Posterior vena cava (tissue), 2 donors: ENCODE data around the gene NOX5. TPM values are rescaled to one million over a fixed set of nuclear protein-coding genes. Genes with fewer than 3 reads are reported as not detected.

Source experiments
- DNase-seq: peaks from one replicate; pipeline ENCODE4 v3.0.0-alpha.2; 2020; ENCODE audit warnings: low spot score
- intact Hi-C, 2 donors: fragments of 100-400 bp; cut with DNase I; formaldehyde crosslinking; loops; one replicate each; pipeline versions ENCODE4 v1.14.1 to v1.14.2; 2022 to 2023
- total RNA-seq, 2 donors: library from RNA; stranded (reverse); fragmentation: NEBNext Ultra II Directional; extraction: Animal tissue kit (Norgen Biotek cat#: 25700); gene quantifications; one replicate each; pipeline ENCODE4 v1.2.1, GENCODE V29; 2021
- donor health status: DM: yes; HTN: yes; CAD: no.
- donor health status: DM: yes; HTN: yes; CAD: no.

Gene NOX5
- total RNA-seq, 2 donors from 2014 or later: 0.09 to 0.10 TPM

DNA sequence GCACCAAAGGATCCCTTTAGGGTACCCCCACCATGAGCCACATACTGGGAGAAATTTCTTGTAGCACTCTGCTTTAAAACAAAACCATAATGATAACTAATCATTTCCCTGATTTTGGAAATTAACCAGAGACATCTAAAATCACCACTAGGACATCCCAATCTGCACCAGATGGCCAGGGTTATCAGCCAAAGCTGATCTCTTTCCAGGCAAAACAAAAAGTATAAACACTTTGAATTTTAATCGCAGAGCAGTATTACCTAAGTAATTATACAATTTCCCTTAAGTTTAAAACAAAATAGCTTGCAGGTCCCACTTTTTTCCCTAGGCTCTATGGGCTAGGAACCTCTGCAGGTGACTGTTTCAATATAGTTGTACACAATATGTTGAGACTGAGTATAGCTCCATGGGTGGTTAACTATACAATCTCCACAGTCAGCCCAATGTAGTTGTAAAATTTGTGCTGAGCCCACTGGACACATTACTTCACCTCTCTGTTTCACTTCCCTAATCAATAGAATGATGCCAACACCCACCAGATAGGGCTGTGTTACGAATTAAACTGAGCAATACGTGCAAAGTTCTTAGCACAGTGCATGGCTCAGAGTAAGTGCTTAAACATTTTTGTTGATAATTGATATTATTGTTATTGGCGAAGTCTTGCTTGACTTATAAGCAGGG is 629 bp upstream of the NOX5 start:
- intact Hi-C loops: loop anchor here in 1 of 2 donors (10.0 kb wide), 1 partner anchor 269 kb away; no protein-coding TSS in a partner anchor
- no peak for DNase-seq

DNA sequence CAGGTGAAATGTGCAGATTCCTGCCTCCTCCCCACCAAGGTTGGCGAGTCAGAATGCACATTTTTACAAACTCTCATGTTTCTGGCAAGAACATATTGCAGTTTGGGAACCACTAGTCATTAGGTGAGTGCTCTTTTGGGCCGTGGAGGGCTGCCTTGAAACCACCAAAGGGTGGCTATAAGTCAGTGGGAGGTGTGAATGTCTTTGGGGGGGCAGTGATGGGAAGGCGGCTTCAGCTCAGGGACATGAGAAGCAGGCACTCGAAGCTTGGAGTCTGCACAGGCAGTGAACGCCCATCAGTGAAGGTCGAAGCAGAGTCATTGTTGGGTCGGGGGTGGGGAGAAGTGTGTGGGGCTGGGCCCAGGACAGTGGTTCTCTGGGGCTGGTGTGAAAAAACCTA is 1.1 kb downstream of the NOX5 start:
- intact Hi-C loops: loop anchor here in 1 of 2 donors (10.0 kb wide), 1 partner anchor 271 kb away; no protein-coding TSS in a partner anchor
- no peak for DNase-seq

DNA sequence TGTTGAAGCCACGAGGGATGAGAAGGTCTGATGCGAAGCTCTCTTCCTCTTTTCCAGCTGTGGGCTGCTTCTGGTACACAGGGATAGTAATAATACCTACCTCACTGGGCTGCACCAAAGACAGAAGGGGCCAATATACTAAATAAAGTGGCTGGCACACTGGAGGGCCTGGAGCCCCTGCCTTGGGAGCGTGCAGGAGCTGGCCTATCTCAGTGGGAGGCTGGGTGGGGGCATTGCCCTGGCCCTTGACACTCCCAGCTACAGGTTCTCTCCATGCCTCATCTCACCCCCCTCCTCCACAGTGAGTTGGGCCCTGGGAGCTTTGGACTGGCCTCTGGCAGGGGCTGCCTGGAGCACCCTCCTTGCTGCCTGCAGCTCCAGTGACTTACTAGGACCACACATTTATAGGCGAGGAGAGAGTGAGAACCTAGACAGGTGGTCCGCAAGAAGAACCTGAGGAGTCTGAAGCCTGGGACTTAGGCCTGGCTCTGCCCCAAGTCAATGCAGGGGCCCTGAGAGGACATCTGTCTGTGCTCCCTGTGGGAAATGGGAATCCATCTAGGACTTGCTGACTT is 1.6 kb downstream of the NOX5 start:
- intact Hi-C loops: loop anchor here in 1 of 2 donors (10.0 kb wide), 1 partner anchor 271 kb away; no protein-coding TSS in a partner anchor
- DNase-seq: no peak

DNA sequence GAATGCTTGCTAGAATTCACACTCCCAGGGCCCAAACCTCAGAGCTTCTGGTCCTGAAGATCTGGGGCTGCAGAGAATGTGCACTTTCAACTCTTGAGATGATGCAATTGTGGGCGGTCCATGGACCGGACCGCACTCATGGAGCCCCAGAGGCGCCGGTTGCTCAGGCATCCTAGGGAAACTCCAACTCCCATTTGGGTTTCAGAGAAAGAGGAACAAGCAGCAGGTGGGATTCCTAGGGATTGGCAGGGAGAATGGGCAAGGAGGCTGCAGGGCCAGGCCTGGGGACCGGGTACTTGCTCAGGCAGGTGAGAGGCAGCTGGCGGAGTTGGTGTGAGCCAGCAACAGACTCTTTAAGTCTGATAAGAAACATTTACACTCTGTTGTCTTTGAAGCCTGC is 3.5 kb downstream of the NOX5 start:
- intact Hi-C loops: loop anchor here in 1 of 2 donors (10.0 kb wide), 1 partner anchor 273 kb away; no protein-coding TSS in a partner anchor
- no peak for DNase-seq

DNA sequence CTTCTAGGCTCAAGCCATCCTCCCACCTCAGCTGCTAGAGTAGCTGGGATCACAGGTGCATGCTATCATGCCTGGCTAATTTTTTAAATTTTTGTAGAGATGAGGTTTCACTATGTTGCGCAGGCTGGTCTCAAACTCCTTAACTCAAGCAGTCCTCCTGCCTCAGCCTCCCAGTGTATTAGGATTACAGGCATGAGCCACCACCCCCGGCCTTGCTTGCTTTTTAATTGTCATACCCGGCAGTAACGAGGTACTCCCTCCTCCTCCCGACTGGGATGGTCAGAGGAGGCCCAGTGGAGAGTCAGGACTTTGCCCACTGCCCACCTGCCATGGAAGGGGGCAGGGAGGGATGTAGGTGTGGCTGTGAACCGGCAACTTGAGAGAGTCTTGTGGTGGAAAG is 4.5 kb downstream of the NOX5 start:
- intact Hi-C loops: loop anchor here in 1 of 2 donors (10.0 kb wide), 1 partner anchor 274 kb away; no protein-coding TSS in a partner anchor
- DNase-seq: no peak

DNA sequence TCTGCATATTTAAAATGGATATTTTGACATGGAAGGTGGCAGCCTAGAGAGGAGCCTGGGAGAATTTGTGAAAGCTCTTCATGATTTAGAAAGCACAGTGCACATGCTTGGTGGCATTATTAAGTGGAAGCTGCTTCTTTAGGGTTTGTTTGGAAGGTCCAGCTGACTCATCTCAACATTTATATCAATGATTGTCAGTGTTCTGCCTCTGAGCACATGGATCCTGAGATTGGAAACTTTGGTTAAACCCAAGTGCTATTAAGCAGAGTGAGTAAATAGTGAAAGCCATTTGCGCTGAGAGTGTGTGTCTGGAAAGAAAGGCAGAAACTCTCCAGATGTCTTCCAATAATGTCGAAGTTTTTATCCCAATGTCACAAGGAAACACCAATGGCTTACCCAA is 7.4 kb downstream of the NOX5 start:
- DNase-seq: no peak
- intact Hi-C loops: no loop called here

DNA sequence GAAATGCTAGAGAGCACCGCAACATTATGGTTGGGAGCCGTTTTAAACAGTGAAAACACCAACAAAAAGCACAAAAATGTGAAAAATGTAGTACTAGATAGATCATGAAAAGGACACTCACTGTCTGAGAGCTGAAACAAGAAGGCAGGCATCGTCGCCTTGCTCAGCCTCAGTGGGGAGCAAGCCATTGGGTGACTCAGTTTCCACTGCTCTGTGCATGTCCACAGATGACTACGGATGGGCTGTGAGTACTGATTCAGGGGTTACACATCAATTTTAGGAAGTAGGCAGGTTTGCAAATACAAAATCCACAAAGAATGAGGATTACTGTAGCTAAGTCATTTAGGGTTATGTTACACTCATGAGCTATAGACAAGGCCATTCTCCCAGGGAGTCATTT is 10.8 kb downstream of the NOX5 start:
- intact Hi-C loops: no loop called here
- no peak for DNase-seq

DNA sequence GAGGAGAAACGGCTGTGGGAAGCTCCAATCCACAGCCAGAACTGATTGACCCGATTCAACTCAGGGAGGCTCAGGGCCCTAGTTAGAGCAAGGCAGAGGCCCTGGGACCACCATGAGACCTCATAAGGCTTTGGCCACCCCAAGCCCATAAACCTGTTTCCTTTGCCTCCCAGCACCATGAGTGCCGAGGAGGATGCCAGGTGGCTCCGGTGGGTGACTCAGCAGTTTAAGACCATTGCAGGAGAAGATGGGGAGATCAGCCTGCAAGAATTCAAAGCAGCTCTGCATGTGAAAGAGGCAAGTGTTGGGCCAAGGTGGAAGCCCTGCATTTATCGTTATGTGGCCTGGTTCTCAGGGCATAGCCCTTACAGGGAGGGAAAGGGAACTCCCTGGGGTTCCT is 11.9 kb downstream of the NOX5 start:
- DNase-seq: no peak
- intact Hi-C loops: no loop called here

DNA sequence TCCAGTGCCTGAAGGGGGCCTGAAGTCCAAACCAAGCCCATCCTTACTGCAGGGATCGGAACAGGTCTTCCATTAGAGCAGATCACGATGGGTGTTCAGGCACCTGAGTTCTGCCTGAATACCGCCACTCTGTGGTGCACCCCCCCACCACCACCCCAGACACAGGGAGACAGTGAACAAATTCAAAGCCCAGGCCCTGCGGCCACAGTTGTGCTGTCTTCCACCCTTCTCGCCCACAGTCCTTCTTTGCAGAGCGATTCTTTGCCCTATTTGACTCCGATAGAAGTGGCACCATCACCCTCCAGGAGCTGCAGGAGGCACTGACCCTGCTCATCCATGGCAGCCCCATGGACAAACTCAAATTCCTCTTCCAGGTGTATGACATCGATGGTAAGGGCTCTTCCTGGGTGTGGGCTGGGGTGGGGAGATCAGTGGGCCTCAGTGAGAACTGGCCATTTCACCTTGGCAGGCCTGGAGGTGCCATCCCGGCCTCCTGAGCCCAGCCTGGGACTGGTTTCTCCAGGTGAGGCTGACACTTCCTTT is 13.6 kb downstream of the NOX5 start:
- intact Hi-C loops: no loop called here

DNA sequence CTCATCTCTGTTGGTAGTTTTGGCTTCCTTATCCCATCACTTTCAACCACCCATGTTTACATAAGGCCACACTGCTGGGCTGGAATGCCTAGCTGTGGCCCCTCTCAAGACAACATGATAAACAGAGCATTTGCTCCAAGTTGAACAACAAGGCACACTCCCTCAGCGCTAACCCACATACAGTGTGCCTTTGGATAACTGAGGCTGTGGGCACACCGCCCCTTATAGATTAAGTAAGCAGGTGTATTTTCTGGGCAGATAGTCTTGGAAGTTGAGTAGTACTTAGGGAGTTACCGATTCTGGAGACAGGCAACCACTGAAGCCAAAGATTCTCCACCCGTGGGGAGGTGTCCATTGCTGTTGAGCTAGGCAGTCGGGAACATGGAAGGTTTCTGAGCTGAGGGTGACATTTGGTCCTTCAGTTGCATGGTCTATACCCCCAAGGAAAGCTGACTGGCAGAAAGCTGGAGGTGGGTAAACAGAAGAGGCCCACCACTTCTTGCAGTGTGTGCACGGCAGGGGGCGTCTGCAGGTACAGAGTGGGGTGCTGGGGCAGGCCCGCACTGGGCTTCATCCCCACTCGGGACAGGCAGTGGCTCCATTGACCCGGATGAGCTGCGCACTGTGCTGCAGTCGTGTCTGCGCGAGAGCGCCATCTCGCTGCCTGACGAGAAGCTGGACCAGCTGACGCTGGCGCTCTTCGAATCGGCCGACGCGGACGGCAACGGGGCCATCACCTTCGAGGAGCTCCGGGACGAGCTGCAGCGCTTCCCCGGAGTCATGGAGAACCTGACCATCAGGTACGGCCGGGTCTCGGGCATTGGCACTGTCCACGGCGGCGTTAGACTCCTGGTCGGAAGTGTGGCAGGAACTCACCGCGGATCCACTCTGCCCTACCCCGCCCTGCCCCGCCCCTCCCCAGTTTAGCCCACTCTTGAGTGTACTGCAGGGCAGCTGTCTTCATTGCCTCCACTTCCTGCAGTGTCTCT is 16.8 kb downstream of the NOX5 start:
- peak; percentile 84 for DNase-seq
- intact Hi-C loops: no loop called here

More for the DNA sequence above, 13.6 kb downstream of the NOX5 start:
- no peak for DNase-seq

DNA sequence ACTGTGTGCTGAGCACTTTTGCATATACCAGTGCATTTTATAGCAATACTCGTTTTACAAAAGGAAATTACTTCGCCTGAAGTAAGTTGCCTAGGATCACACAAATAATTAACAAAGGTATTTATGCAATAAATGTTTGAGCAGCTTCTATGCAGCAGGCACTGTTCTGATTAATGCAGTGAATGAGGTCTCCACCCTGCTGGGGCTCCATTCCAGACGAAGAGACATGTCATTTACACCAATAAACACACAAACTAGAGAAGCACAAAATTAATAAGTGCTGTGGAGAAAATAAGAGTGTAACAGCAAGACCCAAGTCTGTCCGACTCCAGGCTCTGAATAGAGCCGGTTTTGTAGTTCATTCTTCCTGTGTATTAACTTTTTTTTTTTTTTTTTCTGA is 17.5 kb downstream of the NOX5 start:
- no peak for DNase-seq
- intact Hi-C loops: no loop called here

DNA sequence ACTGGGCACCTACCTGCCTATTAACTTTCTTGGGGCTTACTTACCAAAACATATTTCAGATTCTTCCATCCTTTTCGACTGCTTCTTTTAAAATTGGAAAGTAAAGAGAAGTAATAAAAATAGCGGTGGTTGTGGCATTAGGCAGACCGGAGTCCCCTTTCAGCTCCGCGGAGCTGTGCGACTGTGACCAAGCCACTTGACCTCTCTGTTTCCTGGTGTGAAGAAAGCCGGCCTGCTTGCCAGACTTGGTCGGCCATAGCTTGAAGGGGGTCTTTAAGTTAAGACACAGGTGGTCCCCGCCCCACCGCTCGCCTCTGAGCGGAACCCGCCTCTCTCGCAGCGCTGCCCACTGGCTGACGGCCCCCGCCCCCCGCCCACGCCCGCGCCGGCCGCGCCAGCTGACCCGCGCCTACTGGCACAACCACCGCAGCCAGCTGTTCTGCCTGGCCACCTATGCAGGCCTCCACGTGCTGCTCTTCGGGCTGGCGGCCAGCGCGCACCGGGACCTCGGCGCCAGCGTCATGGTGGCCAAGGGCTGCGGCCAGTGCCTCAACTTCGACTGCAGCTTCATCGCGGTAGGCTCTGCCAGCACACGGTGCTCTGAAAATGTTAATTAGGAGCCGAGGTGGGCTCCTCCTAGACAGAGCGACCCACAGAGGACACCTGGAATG is 18.3 kb downstream of the NOX5 start:
- no peak for DNase-seq
- intact Hi-C loops: no loop called here

DNA sequence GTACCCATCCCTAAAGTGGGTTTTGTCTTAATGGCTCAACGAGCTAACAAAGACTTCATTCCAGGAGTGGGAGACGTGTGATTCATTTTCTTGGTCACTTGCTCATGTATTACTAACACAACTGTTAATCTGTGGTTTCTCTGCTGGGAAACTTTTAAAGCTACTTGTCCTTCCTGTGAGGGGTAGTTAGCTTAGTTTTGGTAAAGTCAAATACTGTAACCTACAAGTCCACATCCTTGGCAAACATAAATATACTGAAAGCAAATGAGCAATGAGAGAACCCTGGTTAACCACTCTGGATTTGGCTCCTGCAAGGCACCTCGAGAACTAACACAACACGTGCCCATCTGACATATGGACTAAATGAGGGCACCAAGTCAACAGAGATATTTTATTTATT is 19.9 kb downstream of the NOX5 start:
- no peak for DNase-seq
- intact Hi-C loops: no loop called here

DNA sequence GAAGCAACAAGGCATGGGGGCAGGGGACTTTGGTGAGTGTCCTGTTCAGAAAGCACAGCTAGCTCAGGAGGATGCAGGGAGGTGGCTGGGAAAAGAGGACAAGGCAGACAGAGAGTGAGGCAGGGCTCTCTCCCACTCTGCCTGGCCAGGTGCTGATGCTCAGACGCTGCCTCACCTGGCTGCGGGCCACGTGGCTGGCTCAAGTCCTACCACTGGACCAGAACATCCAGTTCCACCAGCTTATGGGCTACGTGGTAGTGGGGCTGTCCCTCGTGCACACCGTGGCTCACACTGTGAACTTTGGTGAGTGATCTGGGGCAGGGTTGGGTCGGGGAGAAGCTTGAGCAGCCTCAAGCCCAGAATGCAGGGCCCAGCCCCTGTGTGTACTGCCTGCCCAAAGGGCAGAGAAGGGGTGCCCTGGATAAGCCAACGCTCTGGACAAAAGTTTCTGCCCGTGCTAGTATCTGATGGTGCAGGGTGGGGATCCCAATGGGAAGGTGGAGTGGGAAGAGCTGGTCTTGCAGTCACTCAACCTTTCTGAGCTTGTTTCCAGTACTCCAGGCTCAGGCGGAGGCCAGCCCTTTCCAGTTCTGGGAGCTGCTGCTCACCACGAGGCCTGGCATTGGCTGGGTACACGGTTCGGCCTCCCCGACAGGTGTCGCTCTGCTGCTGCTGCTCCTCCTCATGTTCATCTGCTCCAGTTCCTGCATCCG is 20.9 kb downstream of the NOX5 start:
- intact Hi-C loops: no loop called here
- DNase-seq: no peak

DNA sequence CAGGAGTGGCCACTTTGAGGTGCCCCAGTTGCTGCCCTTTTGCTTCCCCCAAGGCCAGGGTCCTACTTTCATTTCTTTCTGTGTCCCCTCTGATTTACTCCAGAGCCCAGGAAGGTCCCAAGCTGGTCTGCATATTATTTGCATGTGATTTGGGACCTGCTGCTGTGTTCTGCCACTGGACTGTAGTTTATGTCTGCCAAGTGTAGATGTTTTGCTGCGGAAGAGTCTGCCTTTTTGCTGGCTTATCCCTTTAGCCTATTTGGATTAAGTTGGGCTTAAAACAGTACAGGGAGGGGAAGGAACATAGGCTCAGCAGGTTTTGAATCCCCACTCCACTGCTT is 21.4 kb downstream of the NOX5 start:
- intact Hi-C loops: no loop called here
- DNase-seq: no peak

DNA sequence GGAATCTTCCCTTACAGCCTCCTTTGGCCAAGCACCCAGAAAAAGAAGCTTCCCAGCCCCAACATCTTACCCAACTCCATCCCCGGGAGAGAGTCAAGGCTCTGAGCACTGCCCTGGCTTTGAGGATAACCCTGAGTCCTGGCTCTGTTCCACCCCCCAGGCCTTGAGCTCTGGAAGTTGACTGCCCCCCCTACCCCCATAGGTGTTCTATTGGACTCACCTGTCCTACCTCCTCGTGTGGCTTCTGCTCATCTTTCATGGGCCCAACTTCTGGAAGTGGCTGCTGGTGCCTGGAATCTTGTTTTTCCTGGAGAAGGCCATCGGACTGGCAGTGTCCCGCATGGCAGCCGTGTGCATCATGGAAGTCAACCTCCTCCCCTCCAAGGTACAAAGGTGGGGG is 22.3 kb downstream of the NOX5 start:
- no peak for DNase-seq
- intact Hi-C loops: no loop called here

DNA sequence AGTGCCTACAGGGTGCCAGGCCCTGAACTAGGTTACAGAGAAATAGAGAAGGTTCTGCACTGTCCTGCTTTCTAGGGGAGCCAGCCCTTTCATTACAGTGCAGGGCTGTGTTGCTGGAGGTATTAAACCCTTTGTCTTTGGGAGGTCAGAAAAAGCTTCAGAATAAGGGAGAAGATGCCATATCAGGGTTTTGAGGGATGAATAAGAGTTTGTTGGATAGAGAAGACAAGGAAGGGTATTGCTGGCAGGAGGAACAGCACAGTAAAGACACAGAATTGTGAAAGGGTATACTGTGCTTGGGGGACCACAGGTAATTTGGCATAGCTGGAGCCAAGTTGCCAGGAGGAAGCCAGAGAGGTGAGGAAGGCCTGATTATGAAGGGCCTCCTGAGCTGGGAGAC is 23.0 kb downstream of the NOX5 start:
- intact Hi-C loops: no loop called here
- no peak for DNase-seq

DNA sequence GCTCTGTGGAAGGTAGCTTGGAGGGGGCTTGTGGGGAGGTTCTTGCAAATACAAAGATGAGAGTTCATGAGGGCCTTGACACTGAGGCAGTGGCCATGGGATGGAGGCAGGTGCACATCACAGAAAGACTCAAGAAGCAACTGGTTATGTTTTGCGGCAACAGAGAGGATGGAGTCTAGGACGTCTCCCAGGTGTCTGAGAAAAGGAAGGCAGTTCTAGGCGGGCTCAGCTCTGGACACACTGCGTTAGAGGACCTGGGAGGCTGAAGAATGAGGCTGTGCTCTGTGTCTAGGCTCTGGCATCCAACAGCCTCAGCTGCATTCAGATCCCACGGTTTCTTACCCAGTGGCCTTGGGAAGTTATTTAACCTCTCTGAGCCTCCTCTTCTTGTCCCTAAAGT is 23.5 kb downstream of the NOX5 start:
- intact Hi-C loops: no loop called here
- no peak for DNase-seq

DNA sequence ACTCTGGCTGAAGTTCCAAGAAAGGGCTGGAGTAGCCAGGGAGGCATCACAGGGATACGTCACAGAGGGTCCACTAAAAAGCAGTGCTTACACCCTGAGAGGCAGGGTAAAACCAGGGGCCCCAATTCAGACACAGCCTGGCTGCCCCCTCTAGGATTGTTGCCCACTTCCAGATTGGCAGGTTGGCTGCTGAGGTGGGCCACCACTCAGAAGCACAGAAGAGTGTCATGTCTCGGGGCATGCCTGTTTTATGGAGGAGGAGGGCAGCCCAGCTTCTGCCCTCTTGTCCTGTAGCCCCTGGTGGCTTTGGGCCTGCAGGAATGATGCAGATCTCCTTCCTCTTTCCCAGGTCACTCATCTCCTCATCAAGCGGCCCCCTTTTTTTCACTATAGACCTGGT is 24.0 kb downstream of the NOX5 start:
- intact Hi-C loops: no loop called here

More for the DNA sequence above, 24.0 kb downstream of the NOX5 start:
- DNase-seq: no peak
